ENCODE results near the gene PRSS22. TPM values are rescaled to one million over a fixed set of nuclear protein-coding genes. Genes with fewer than 3 reads are reported as not detected.

PRSS22 gene
- total RNA-seq, 3 donors from 2014 or later, result 13.6 to 18.7 TPM; not detected in 1

GRCh38 chr16:2842340-2843000 is 15.5 kb downstream of the PRSS22 start:
- no peaks in the 10 kb centered on the region for H3K4me1 ChIP-seq
- intact Hi-C loops (cut with DNase I; ENCODE audit: low total_unique reads), result no loop called here
- DNase-seq (ENCODE audit: low spot score in 2 of 2), result no peak
- no peaks in the 10 kb centered on the region for H3K36me3 ChIP-seq
- H3K27me3 ChIP-seq, result no peaks in the 10 kb centered on the region
- no peak overlapping the region for H3K27ac ChIP-seq
- TF ChIP-seq CTCF (IDR thresholded peaks at IDR 0.05) (peak in 1 of 3 donors; percentile 15), POLR2AphosphoS5 (IDR thresholded peaks at IDR 0.05) (peak in 1 of 3 donors; percentile 36), POLR2A (IDR thresholded peaks at IDR 0.05) (no peak)
- H3K9me3 ChIP-seq, result no peaks in the 10 kb centered on the region
- peak overlapping the region; percentile 2 to 57 (median 14) for H3K4me3 ChIP-seq

- intact Hi-C loops (cut with DNase I; ENCODE audit: low total_unique reads), result no loop called here
- Histone ChIP-seq H3K36me3 (no peaks in the 10 kb centered on the region), H3K27me3 (no peaks in the 10 kb centered on the region), H3K9me3 (no peaks in the 10 kb centered on the region), H3K4me1 (peaks cover 0 to 1% of the 10 kb centered on the region in 2 donors), H3K4me3 (peak overlapping the region; percentile 2 to 57 (median 14)), H3K27ac (no peak overlapping the region)
- no peak for DNase-seq (ENCODE audit: low spot score in 2 of 2)
- TF ChIP-seq POLR2AphosphoS5 (IDR thresholded peaks at IDR 0.05) (no peak), CTCF (IDR thresholded peaks at IDR 0.05) (no peak), POLR2A (IDR thresholded peaks at IDR 0.05) (no peak)
Observed at GRCh38 chr16:2841606-2842339, 16.2 kb downstream of the PRSS22 start.

GRCh38 chr16:2840914-2841313 is 17.1 kb downstream of the PRSS22 start:
- no peak for DNase-seq (ENCODE audit: low spot score in 2 of 2)
- Histone ChIP-seq H3K27me3 (no peaks in the 10 kb centered on the region), H3K9me3 (no peaks in the 10 kb centered on the region), H3K27ac (no peak overlapping the region), H3K36me3 (no peaks in the 10 kb centered on the region), H3K4me1 (peaks cover 0 to 8% of the 10 kb centered on the region in 2 donors), H3K4me3 (no peak overlapping the region)
- TF ChIP-seq POLR2A (IDR thresholded peaks at IDR 0.05) (no peak), POLR2AphosphoS5 (IDR thresholded peaks at IDR 0.05) (no peak), CTCF (IDR thresholded peaks at IDR 0.05) (no peak)
- intact Hi-C loops (cut with DNase I; ENCODE audit: low total_unique reads), result no loop called here

- no peak for DNase-seq (ENCODE audit: low spot score in 2 of 2)
- TF ChIP-seq CTCF (IDR thresholded peaks at IDR 0.05) (no peak), POLR2A (IDR thresholded peaks at IDR 0.05) (no peak), POLR2AphosphoS5 (IDR thresholded peaks at IDR 0.05) (no peak)
- peaks cover 0 to 8% of the 10 kb centered on the region in 2 donors for H3K4me1 ChIP-seq
- no peaks in the 10 kb centered on the region for H3K36me3 ChIP-seq
- H3K27me3 ChIP-seq, result no peaks in the 10 kb centered on the region
- H3K27ac ChIP-seq, result no peak overlapping the region
- no peak overlapping the region for H3K4me3 ChIP-seq
- H3K9me3 ChIP-seq, result no peaks in the 10 kb centered on the region
- intact Hi-C loops (cut with DNase I; ENCODE audit: low total_unique reads), result no loop called here
Observed at GRCh38 chr16:2839650-2840450, 18.1 kb downstream of the PRSS22 start.

Data from breast epithelium (tissue), 4 donors.